ENCODE results near the gene CHKA. TPM values are rescaled to one million over a fixed set of nuclear protein-coding genes. Genes with fewer than 3 reads are reported as not detected.
A peak's percentile ranks its signal among the peaks of the same experiment; 100 is the strongest.

Gene CHKA
- total RNA-seq, 1 donor from 2014 or later: 15.3 TPM

- DNase-seq (ENCODE audit: low read depth): no peak
These were observed 4.2 kb downstream of the CHKA start for GRCh38 chr11:68116974-68117373.

DNA sequence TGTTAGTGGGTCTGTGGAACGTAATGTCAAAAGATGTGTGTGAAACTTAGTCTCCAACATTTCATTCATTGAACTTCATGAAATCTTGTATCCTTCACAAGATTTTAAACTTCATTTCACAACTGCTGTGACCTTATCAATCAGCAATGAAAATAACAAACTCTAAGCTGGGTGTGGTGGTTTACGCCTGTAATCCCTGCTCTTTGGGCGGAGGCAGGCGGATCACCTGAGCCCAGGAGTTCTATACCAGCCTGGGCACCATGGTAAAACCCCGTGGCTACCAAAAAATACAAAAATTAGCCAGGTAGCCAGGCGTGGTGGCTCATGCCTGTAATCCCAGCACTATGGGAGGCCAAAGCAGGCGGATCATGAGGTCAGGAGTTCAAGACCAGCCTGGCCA is 5.1 kb downstream of the CHKA start:
- DNase-seq (ENCODE audit: low read depth): no peak

- DNase-seq (ENCODE audit: low read depth): no peak
These were observed 5.9 kb downstream of the CHKA start for GRCh38 chr11:68115285-68115684.

GRCh38 chr11:68113986-68114385 is 7.2 kb downstream of the CHKA start:
- no peak for DNase-seq (ENCODE audit: low read depth)

DNA sequence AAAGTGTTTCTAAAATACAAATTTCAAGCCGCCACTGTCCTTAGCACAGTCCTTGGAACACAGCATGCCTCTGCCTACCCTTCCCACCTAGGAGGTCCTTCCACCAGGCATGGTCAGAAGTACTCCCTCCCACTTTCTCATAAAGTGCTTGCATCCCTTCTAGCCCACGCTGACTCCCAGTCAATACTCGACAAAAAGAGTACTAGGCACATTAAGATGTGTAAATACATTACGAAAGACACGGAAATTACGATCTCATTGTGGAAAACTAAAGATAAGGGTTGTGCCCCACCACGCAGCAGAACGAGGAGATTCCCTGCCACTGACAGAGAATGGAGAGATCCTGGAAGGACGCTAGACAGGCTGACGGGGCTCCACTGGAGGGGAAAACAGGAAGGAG is 13.5 kb downstream of the CHKA start:
- no peak for DNase-seq (ENCODE audit: low read depth)

DNA sequence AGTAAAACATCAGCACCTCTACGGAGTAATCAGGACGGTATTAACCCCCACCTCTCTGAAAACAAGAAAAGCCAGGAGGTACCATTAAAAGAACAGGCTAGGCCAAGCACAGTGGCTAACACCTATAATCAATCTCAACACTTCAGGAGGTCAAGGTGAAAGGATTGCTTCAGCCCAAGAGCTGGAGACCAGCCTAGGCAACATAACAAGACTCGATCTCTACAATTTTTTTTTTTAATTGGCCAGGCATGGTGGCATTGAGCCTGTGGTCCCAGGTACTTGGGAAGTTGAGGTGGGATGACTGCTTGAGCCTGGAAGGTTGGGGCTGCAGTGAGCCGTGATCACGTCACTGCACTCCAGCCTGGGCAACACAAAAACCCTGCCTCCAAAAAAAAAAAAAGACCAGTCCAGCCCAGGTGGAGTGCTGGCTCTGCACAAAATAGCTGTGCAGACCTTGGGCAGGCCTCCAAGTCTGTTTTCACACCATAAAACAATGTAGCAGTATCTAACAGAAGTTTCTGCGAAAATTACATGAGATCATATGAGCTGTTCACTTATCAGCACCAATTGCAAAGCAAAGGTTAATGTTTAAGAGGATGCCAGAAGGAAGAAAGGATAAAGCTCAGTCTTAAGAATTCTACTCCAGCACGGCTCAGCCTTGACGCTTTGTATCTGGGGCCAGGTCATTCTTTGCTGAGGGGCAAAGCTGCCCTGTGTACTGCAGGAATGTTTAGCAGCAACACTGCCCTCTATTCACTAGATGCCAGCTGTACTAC is 14.8 kb downstream of the CHKA start:
- no peak for DNase-seq (ENCODE audit: low read depth)

GRCh38 chr11:68099474-68100405 is 21.4 kb downstream of the CHKA start:
- DNase-seq (ENCODE audit: low read depth): no peak

DNA sequence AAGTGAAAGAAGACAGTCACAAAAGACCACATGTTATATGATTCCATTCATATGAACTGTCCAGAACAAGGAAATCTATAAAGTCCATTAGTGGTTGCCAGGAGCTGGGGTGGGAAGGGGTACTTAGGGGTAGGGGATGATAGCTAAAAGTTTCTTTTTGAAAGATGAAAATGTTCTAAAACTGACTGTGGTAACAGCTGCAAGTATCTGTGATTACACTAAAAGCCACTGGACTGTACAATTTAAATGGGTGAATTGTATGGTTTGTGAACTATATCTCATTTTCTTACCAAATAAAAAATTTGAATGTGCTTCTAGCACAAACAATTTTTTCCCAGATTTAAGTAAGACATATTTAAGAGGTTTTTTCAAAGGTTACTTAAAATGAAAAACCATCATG is 22.1 kb downstream of the CHKA start:
- no peak for DNase-seq (ENCODE audit: low read depth)

- no peak for DNase-seq (ENCODE audit: low read depth)
These were observed 24.2 kb downstream of the CHKA start for GRCh38 chr11:68096962-68097361.

DNA sequence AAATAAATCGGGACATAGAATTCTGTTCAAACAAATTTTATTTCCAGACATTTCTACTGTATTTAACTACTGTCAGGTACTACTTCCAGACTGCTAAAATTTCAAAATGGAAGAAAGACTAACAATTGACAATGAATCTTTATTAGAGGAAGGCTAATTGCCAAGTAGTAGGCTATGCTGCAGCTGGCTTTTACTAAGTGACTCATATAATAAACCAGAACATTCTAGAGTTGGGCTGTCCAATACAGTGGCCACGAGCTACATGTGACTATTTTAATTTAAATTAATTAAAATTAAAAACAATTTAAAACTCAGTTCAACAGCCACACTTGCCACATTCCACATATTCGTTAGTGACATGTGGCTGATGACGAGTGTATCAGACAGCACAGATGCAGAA is 27.6 kb downstream of the CHKA start:
- no peak for DNase-seq (ENCODE audit: low read depth)

DNA sequence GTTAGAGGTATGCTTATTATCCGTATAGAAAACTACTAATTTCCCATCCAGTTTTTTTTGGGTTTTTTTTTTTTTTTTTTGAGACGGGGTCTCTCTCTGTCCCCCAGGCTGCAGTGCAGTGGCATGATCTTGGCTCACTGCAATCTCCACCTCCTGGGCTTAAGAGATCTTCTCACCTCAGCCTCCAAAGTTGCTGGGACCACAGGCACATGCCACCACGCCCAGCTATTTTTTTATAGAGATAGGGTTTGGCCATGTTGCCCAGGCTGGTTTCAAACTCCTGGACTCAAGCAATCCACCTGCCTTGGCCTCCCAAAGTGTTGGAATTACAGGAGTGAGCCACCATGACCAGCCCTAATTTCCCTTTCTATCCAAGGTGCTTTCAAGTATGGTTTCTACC is 28.2 kb downstream of the CHKA start:
- DNase-seq (ENCODE audit: low read depth): peak; percentile 15

DNA sequence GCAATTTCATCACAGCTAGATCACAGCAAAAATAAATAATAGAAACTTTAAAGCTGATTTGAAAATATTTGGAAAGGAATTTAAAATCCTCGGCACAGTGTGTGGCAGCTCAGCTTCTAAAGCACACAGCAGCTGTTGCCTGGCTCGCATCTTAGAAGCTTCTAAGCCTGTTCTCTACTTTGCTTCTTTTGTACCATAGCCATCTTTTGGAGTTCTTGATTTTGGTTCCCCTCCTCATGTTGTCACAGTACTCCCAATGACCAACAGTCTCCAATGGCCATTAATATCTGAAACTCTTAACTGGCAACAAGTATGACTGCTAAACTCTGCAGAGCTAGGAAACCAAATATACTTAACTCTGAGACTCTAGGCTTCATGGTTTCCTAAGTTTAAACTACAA is 28.8 kb downstream of the CHKA start:
- peak; percentile 14 for DNase-seq (ENCODE audit: low read depth)

- no peak for DNase-seq (ENCODE audit: low read depth)
These were observed 30.5 kb downstream of the CHKA start for GRCh38 chr11:68090706-68091105.

- DNase-seq (ENCODE audit: low read depth): no peak
These were observed 30.9 kb downstream of the CHKA start for GRCh38 chr11:68090287-68090686.

- DNase-seq (ENCODE audit: low read depth): no peak
These were observed 31.5 kb downstream of the CHKA start for GRCh38 chr11:68089679-68090078.

DNA sequence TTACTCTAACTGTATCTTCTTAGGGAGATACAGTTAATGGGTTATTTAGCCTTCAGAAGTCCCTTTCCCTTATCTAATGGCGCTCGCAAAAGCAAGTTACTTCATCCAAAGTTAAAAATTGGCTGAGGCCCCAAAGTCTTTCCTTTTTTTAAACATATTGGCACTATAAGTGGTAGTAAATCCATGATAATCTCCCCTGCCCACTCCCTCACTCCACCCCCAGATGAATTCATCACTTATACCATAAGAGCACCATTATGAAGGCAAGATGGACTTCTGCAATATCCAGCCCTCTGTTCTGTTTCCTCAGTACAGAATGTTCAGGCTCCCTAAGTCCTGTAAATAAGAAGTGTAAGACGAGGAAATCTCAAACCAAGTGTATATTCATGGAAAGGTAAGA is 37.7 kb downstream of the CHKA start:
- no peak for DNase-seq (ENCODE audit: low read depth)

DNA sequence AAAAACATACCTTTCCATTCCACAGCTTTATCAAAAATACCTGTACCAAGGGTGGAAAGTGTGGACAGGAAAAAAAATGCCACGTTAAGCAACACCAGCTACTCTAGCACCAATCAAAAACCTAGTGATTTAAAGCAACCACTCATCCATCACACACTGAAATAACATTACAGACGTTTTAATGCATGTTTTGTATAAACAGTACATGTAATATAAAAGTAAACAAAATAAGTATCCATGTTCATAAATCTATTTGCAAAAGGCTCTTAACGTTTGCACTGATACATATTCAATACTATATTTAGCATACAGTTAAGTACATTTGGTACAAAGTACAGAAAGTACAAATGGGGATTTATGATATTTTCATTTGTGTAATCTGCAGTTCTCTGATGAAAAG is 38.7 kb downstream of the CHKA start:
- DNase-seq (ENCODE audit: low read depth): no peak

GRCh38 chr11:68081691-68082090 is 39.5 kb downstream of the CHKA start:
- peak; percentile 44 for DNase-seq (ENCODE audit: low read depth)

DNA sequence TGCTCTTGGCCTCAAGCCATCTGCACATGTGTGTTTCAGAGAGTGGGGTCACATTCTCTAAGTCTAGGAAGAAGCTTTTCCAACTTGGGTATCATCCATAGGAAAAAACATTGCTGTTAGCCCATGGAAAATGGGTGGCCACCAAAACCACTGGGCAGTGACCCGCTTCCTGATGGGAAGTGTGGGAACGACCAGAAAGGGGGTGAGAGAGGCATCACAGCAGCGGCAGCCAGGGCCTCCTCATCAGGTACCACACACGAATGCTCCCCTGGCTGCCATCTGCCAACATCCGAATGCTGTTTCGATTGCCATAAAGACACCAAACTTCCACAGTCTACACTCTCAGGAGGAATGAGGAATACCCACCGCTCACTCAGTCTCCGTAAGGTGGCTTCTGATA is 40.3 kb downstream of the CHKA start:
- DNase-seq (ENCODE audit: low read depth): no peak

- DNase-seq (ENCODE audit: low read depth): peak; percentile 27
These were observed 43.3 kb downstream of the CHKA start for GRCh38 chr11:68077617-68078582.

GRCh38 chr11:68076371-68077042 is 44.7 kb downstream of the CHKA start:
- DNase-seq (ENCODE audit: low read depth): no peak
